NCI-H146 treated with DMSO at 0.1 percent for 48 hours (cell line): ENCODE results near the gene TOP3A.
A peak's percentile ranks its signal among the peaks of the same experiment; 100 is the strongest.

ENCODE experiments used
- DNase-seq: peaks from one replicate; lab custom pipeline; 2025; ENCODE audit not compliant: unreplicated experiment; lab: John Stamatoyannopoulos, UW

The TOP3A gene

GRCh38 chr17:18235743-18236256 lies 79.0 kb downstream of the TOP3A start:
- no peak for DNase-seq

- no peak for DNase-seq
These were observed 79.9 kb downstream of the TOP3A start for GRCh38 chr17:18234853-18235380.

- no peak for DNase-seq
These were observed 80.8 kb downstream of the TOP3A start for GRCh38 chr17:18233803-18234518.

- no peak for DNase-seq
These were observed 83.6 kb downstream of the TOP3A start for GRCh38 chr17:18231164-18231563.

GRCh38 chr17:18230288-18231141 lies 84.3 kb downstream of the TOP3A start:
- DNase-seq, result no peak

- no peak for DNase-seq
These were observed 85.0 kb downstream of the TOP3A start for GRCh38 chr17:18229771-18230170.

GRCh38 chr17:18229254-18229653 lies 85.5 kb downstream of the TOP3A start:
- no peak for DNase-seq

- no peak for DNase-seq
These were observed 86.6 kb downstream of the TOP3A start for GRCh38 chr17:18228176-18228682.

- DNase-seq, result no peak
These were observed 87.2 kb downstream of the TOP3A start for GRCh38 chr17:18227635-18228034.

- DNase-seq, result no peak
These were observed 88.4 kb downstream of the TOP3A start for GRCh38 chr17:18226284-18226945.

GRCh38 chr17:18225642-18226283 lies 89.0 kb downstream of the TOP3A start:
- no peak for DNase-seq

- peak; percentile 65 for DNase-seq
These were observed 89.6 kb downstream of the TOP3A start, which contains the start of gene LLGL1 for GRCh38 chr17:18225121-18225641. LLGL1 (plus strand) TSS chr17:18225635; CDS start chr17:18225683, 48 bp downstream.

GRCh38 chr17:18224387-18225120 lies 90.2 kb downstream of the TOP3A start:
- no peak for DNase-seq

GRCh38 chr17:18224053-18224386 lies 90.8 kb downstream of the TOP3A start:
- no peak for DNase-seq
